Mammary epithelial cell (primary cell): Measurements from ENCODE around the gene C1orf35.

Experiments used
- CTCF ChIP-seq, 2 donors: IDR thresholded peaks in 1 of 2; conservative IDR thresholded peaks in 1 of 2; 2 replicates each; pipeline ENCODE4 v1.5.1; 2011 to 2012; ENCODE audit warnings: inconsistent platforms in 2 of 2, low read length in 2 of 2, mild to moderate bottlenecking in 2 of 2, control low read depth in 1 of 2, low read depth in 1 of 2; ENCODE audit not compliant: insufficient read depth in 1 of 2; ENCODE audit errors: extremely low read depth in 1 of 2
- EZH2 ChIP-seq: IDR thresholded peaks from 2 replicates; pipeline ENCODE4 v1.6.1; 2012; ENCODE audit warnings: low read length, inconsistent platforms, borderline replicate concordance

DNA sequence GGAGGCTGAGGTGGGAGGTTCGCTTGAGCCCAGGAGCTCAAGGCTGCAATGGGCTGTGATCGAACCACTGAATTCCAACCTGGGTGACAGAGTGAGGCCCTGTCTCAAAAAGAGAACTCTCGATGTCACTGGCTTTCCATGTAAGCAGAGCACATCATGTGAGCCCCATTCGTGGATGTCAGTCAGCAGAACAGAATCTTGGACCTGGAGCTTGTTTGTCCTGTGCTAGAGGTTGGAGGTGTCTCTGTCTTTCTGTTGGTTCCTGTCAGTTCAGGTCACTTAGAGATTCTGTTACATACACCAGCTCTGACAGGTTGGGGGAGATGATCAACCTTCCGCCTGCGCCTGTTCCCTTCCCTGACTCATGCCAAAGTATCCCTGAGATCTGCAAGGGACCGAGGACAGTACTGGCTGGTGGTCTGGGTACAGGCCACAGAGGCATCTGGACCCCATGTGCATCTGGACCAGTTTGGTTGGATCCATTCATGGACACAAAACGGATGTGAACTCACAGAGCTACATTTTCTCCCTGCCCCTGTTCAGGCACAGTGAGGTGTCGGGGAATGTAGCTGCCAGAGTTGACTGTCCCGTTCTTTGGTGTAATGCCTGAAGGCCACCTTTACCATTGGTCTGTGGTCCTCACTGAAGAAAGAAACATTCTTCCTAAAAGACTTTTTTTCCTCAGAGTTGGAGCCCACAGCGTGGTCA lies 10.6 kb downstream of the C1orf35 start:
- no peak for TF ChIP-seq CTCF (conservative IDR thresholded peaks at IDR 0.05 in 1 of 2, IDR thresholded peaks at IDR 0.05 in 1 of 2; ENCODE audit: extremely low read depth in 1 of 2, insufficient read depth in 1 of 2, low read depth in 1 of 2, low read length in 2 of 2)
- TF ChIP-seq EZH2 = no peak
